HT-29 (cell line): ENCODE data around the gene UBE4B. TPM values are rescaled to one million over a fixed set of nuclear protein-coding genes. Genes with fewer than 3 reads are reported as not detected.
"Not testable (repeated sequence)": the region's sequence is repeated elsewhere in the genome, so short reads cannot be mapped to it uniquely, and the experiment has no call there.

Source experiments
- DNase-seq: peaks from one replicate; pipeline ENCODE4 v3.0.0-alpha.2; 2015; ENCODE audit warnings: low spot score
- small RNA-seq: library from RNA; depleted of rRNA; stranded (forward); fragments of <200 nt; gene quantifications from one replicate; pipeline ENCODE3, GENCODE V24; 2014
- total RNA-seq: library from RNA; depleted of rRNA; stranded (reverse); fragments of >200 nt; shearing (Covaris generic); gene quantifications from 2 replicates; pipeline ENCODE4 v1.2.3, GENCODE V29; 2014; rRNA removed

UBE4B gene
- total RNA-seq, 1 experiment from 2014 or later, result 35.4 TPM

DNA sequence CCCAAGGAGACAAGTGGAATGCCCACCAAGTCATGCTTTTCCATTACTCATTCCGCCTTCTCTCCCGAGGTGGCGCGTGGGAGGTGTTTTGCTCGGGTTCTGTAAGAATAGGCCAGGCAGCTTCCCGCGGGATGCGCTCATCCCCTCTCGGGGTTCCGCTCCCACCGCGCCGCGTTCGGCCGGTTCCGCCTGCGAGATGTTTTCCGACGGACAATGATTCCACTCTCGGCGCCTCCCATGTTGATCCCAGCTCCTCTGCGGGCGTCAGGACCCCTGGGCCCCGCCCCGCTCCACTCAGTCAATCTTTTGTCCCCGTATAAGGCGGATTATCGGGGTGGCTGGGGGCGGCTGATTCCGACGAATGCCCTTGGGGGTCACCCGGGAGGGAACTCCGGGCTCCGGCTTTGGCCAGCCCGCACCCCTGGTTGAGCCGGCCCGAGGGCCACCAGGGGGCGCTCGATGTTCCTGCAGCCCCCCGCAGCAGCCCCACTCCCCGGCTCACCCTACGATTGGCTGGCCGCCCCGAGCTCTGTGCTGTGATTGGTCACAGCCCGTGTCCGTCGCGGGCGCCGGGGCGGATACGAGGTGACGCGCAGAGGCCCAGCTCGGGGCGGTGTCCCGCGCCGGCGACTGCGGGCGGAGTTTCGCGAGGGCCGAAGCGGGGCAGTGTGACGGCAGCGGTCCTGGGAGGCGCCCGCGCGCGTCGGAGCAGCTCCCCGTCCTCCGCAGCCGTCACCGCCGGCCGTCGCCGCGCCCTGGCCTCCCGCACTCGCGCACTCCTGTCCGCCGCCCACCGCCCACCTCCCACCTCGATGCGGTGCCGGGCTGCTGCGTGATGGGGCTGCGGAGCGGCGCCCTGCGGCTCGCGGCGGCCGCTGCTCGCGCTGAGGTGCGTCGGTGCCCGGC, 177.4 kb downstream of the UBE4B start, which contains the start of gene KIF1B:
Gene KIF1B, plus strand, starts transcription at position 666 of the 906 bp plus-strand sequence. CDS start 21,759 bp downstream, outside the sequence.
- DNase-seq, result peak; percentile 97

DNA sequence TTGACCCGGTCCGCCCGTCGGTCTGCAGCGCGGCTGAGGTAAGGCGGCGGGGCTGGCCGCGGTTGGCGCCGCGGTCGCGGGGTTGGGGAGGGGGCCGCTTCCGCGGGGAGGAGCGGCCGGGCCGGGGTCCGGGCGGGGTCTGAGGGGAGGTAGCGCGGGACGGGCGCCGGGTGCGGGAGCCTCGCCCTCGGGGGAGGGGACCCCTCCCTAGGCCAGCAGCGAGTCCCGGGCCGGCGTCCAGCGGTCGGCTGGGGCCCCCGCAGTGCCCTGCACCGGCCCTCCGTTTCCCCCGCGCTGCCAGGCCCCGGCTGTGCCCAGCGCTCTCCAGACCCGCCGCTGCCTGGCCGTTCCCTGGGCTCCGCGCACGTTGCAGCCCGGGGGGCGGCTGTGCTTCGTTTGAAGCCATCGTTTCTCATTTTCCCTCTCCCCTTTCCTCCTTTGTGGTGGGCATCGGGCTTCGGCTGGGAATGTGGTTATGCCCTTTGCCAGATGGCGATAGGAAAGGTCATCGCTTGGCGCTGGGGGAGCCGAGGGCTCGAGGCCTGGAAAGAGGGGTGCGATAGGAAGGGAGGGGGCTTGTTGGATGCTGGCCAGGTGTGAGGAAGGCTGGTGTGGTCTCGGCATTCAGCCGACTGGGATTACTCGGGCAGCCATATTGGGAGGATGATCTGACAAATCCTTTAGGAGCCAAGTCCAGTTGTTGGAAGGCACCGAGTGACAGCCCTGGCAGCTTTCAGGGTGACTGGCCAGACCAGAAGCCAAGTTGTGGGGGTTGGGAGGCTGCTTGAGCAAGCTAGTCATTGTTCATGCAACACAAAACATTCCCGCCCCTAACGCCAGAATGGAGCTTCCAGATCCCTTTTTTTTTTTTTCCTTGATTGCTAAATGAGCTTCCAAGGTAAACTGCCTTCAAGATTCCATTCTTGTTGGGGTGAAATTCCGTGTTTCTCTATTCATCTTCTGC, 178.4 kb downstream of the UBE4B start:
- peak; percentile 87 for DNase-seq

DNA sequence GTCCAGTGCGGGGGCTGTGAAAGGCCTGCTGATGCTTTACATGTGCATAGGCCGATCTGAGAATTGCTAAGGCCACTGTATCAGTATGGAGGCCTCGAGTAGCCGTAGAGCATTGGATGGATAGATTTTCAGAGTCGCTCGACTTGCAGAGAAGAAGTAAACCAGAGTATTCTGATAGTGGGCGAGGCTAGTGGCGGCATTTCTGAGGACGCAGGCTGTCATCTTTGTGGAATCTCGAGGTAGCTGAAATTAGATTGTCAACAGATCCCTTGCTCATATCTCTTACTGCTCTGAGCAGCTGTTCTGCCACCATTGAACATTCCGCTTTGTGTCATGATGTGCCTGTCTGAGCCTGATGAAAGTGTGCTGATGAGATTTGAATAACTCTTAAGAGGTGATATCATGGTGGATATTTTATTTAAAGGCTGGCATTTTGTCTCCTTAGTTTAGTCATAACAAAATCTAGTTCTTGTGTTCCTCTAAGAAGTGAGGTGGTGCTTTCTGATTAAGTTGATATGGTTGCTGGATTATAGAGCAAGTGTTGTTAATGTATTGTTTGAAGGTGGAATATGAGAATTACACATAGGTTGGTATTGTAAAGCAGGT, 179.2 kb downstream of the UBE4B start:
- no peak for DNase-seq

GRCh38 chr1:10212476-10212875, 179.7 kb downstream of the UBE4B start:
- DNase-seq, result no peak

DNA sequence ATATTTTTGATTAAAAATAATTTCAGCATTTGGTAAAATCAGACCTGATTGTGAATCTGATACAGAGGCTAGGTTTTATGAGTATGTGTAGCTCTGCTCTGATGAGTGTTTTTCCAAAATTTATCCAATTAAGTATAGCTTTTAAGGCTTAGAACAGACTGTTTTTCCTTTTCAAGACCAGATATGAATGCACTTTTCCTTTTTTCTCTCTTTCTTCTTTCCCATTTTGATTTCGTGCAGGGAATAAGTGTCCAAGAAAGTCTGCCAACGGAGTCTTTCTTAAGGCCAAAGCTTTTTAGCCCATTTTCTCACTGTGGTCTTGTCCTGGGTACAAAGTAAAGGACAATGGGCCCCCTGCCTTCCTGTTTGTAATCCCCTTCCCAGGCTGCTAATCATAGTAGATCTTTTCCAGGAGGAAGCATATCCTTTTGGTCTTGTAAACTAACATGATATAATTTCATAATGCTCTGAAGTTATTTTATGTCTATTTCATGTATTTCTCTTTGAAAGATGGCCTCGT, 180.5 kb downstream of the UBE4B start:
- no peak for DNase-seq

DNA sequence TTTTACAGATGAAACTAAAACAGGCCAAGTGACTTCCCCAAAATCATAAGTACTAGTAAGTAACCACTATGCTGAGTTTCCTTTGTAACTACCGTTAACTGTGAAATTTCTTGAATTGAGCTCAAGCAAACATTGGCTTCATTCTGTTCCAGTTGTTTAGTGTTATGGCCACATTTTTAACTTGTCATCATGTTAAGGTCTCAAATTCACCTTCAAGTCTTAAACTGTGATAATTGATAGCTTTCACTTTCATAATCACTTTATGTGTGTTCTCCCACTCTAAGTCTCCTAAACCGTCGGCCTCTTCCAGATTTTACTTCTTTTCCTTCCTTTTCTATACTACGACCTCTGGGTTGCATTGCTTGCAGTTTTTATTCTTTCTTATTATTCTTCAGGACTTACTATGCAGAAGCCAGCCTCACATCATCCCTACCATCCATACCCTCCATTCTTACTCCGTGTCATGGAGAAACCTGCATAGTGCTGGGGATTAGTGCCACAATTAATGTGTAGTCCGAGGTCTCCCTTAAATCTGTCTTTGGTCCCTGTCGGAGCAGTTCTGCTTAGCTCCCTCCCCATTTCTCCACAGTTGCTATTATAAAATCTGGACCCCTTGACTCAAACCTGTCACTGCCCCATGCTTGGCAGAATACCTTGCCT, 183.5 kb downstream of the UBE4B start:
- no peak for DNase-seq

GRCh38 chr1:10217748-10218441, 185.1 kb downstream of the UBE4B start:
- DNase-seq, result no peak

DNA sequence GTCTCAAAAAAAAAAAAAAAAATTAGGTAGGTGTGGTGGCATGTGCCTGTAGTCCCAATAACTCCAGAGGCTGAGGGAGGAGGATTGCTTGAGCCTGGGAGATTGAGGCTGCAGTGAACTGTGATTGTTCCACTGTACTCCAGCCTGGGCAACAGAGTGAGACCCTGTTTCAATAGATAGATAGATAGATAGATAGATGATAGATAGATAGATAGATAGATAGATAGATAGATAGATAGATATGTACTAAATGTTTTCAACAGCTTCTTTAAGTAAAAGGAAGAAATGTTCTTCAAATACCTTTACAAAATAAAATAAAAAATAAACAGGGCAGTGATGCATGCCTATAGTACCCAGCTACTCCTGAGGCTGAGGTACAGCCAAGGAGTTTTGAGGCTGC, 187.4 kb downstream of the UBE4B start:
- DNase-seq, result no peak

- not testable (repeated sequence) for DNase-seq
These were observed 187.9 kb downstream of the UBE4B start for GRCh38 chr1:10220657-10221056.

- DNase-seq, result no peak
These were observed 192.8 kb downstream of the UBE4B start for GRCh38 chr1:10225573-10225972.

- no peak for DNase-seq
These were observed 195.8 kb downstream of the UBE4B start for GRCh38 chr1:10228528-10228927.

DNA sequence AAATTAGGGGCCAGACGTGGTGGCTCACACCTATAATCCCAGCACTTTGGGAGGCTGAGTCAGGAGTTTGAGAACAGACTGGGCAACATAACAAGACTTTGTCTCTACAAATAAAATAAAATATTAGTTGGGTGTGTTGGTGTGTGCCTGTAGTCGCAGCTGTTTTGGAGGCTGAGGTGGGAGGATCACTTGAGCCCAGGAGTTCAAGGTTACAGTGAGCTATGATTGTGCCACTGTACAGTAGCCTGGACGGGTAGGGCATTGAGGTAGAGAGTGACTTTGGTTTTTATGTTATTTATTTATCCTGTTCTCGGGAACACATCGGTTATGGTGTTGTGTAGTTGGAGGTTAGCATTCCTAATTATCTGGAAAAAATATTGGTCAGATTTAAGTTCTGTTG, 197.1 kb downstream of the UBE4B start:
- DNase-seq, result no peak

Small RNA genes within 50 kb of the gene (small RNA-seq; reads per million reads assigned to genes)
- gene MIR1273D, result not detected
- not detected for gene RNU6-828P

Other genes with a start within 250 kb of the UBE4B start
- gene CLSTN1, start 209.0 kb upstream of the UBE4B start, total RNA-seq, result 78.4 and 99.0 TPM in 2 replicates
- gene CTNNBIP1, start 122.7 kb upstream of the UBE4B start, total RNA-seq, result 12.2 and 16.4 TPM in 2 replicates
- 7.7 and 8.7 TPM in 2 replicates for gene LZIC, start 89.6 kb upstream of the UBE4B start, total RNA-seq
- gene NMNAT1, start 89.5 kb upstream of the UBE4B start, total RNA-seq, result 1.6 and 5.2 TPM in 2 replicates
- not detected in 2 replicates for gene RBP7, start 35.7 kb upstream of the UBE4B start, total RNA-seq
- gene KIF1B, start 177.6 kb downstream of the UBE4B start, total RNA-seq, result 8.7 and 10.5 TPM in 2 replicates